ENCODE results near the gene FHIT.

DNA sequence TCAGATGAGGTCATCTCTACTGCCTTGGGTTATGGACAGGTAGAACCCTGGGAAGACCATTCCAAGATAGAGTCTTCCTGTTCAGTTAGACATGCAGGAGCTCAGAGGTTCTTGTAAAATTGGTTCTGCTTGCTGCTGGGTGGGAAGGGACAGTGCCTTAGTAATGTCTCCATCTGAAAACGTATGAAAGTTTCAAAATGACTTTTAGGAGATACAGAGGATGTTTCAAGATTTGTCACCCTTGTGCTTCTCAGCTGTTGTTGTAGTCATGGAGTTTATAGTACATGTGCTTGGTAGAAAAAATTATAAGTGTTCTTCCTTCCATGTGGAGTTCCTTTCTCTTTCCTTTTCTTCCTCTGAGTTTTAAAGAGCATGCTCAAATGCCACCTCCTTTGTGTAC, 1316.2 kb downstream of the FHIT start:
- TF ChIP-seq SMC3 (IDR thresholded peaks at IDR 0.05; ENCODE audit: low read depth, low read length) (no peak), RAD21 (IDR thresholded peaks at IDR 0.05; ENCODE audit: low read length) (no peak), MAFK (IDR thresholded peaks at IDR 0.05; ENCODE audit: low read depth, low read length) (no peak), CEBPB (IDR thresholded peaks at IDR 0.05; ENCODE audit: low read depth, low read length) (no peak), USF2 (IDR thresholded peaks at IDR 0.05; ENCODE audit: low read depth, low read length) (no peak), CHD1 (IDR thresholded peaks at IDR 0.05; ENCODE audit: low read depth, low read length) (no peak), MXI1 (IDR thresholded peaks at IDR 0.05; ENCODE audit: borderline replicate concordance, low read depth, low read length) (no peak), POLR2A (IDR thresholded peaks at IDR 0.05; ENCODE audit: low read depth, low read length) (no peak), NFE2L2 (IDR thresholded peaks at IDR 0.05; ENCODE audit: low read depth, low read length) (no peak), FOS (IDR thresholded peaks at IDR 0.05; ENCODE audit: low read depth, low read length) (no peak)
- TF ChIP-seq, protein P1, sequence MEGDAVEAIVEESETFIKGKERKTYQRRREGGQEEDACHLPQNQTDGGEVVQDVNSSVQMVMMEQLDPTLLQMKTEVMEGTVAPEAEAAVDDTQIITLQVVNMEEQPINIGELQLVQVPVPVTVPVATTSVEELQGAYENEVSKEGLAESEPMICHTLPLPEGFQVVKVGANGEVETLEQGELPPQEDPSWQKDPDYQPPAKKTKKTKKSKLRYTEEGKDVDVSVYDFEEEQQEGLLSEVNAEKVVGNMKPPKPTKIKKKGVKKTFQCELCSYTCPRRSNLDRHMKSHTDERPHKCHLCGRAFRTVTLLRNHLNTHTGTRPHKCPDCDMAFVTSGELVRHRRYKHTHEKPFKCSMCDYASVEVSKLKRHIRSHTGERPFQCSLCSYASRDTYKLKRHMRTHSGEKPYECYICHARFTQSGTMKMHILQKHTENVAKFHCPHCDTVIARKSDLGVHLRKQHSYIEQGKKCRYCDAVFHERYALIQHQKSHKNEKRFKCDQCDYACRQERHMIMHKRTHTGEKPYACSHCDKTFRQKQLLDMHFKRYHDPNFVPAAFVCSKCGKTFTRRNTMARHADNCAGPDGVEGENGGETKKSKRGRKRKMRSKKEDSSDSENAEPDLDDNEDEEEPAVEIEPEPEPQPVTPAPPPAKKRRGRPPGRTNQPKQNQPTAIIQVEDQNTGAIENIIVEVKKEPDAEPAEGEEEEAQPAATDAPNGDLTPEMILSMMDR (conservative IDR thresholded peaks at IDR 0.05; ENCODE audit: low read depth, low read length) = no peak
